Islet precursor cell (in vitro differentiated cells): ENCODE data around the gene NAA20.
"Not testable (repeated sequence)": the region's sequence is repeated elsewhere in the genome, so short reads cannot be mapped to it uniquely, and the experiment has no call there.

Experiments used
- DNase-seq: peaks from one replicate; pipeline ENCODE4 v3.0.0-alpha.2; 2018

Gene NAA20

GRCh38 chr20:19992996-19993908, 23.9 kb upstream of the NAA20 start:
- DNase-seq, result peak; percentile 98

- DNase-seq, result peak; percentile 96
These were observed 23.0 kb upstream of the NAA20 start for GRCh38 chr20:19993958-19994669.

- DNase-seq, result no peak
These were observed 21.8 kb upstream of the NAA20 start for GRCh38 chr20:19995220-19995863.

DNA sequence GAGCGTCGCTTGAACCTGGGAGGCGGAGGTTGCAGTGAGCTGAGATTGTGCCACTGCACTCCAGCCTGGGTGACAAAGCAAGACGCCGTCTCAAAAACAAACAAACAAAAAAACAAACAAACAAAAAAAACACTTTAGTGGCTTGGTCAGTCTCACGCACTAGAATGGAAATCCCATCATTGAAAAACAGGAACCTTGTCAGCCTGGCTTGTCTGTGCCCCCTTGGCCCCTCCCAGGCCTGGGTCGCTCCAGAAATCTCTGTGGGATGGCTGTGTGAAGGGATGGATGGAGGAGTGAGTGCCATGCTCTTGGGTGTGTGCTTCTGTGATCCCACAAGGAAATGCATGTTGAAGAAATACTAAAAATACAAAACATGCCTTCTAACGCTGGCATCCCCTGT, 20.9 kb upstream of the NAA20 start:
- DNase-seq, result no peak

- DNase-seq, result no peak
These were observed 20.2 kb upstream of the NAA20 start for GRCh38 chr20:19996917-19997316.

- no peak for DNase-seq
These were observed 18.0 kb upstream of the NAA20 start for GRCh38 chr20:19998990-19999705.

DNA sequence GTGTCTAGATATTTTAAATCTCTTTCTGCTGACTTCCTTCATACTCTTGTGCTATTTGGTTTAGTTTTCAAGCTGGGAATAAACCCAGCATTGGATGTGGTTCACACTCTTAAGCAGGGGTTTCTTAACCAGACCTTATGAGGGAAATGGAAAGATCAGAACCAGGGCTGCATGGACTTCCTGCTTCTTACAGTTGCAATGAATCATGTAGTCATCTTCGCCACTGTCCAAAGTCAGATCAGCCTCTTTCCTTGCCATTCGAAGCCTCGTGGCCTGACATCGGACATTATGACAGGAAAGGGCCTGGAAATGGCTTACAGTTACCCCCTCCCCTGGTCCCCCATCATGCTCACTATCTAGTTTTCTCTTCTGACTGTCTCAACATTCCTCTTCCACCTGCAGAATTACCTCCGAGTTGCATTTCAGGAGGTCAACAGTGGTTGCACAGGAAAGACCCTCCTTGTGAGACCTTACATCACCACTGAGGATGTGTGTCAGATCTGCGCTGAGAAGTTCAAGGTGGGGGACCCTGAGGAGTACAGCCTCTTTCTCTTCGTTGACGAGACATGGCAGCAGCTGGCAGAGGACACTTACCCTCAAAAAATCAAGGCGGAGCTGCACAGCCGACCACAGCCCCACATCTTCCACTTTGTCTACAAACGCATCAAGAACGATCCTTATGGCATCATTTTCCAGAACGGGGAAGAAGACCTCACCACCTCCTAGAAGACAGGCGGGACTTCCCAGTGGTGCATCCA, 16.8 kb upstream of the NAA20 start:
- no peak for DNase-seq

- DNase-seq, result no peak
These were observed 14.8 kb upstream of the NAA20 start for GRCh38 chr20:20002101-20002998.

- DNase-seq, result no peak
These were observed 13.9 kb upstream of the NAA20 start for GRCh38 chr20:20003031-20003954.

GRCh38 chr20:20003955-20004322, 13.2 kb upstream of the NAA20 start:
- DNase-seq, result not testable (repeated sequence)

GRCh38 chr20:20005342-20005741, 11.8 kb upstream of the NAA20 start:
- no peak for DNase-seq

GRCh38 chr20:20009784-20010253, 7.3 kb upstream of the NAA20 start:
- peak; percentile 61 for DNase-seq

DNA sequence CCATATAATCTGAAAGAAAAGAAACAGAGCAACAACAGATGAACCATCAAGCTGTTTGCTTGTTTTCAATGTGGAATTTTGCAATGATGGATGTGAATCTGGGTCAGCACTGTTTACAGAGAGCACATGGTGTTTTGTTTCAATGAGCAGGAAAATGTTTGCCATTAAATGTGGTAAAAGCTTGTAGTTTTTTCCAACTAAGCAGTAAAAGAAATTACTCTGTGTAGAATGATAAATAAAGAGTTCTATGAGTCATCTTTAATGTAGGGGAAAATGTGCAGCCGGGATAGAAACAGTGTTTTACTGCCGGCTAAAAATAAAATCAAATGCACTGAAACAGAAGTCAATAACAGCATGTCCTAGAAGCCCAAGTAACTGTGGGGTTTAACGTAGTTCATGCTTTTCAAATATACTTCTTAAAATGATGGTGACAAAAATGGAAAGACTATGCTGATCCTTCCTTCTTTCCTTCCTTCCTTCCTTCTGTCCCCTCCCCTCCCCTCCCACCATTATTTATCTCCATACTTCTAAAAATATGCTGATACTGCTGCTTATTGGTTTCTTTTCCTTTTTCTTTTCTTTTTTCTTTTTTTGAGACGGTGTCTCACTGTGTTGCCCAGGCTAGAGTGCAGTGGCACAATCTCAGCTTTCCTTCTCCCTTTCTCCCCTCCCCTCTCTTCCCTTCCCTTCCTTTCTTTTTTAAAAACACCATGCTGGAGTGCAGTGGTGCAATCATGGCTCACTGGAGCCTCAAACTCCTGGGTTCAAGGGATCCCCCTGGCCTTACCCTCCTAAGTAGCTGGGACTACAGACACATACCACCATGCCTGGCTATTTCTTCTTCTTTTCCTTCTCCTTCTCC, 6.3 kb upstream of the NAA20 start:
- no peak for DNase-seq

DNA sequence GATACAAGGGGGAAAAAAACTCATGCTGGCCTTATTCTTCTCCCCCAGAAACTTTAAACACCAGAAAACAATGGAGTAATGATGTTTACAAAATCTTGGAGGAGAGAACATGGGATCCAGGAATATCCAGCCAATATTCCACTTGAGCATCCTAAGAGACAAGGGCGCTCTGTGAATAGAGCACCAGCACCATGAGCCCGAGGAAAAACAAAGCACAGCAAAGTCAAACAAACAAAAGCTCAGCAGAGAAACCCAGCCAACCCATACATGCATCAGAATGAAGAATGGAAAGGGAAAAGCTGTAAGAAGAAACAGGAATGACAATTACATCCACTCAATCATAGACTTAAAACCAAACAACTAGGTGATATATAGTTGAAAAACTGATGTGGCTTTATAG, 4.6 kb upstream of the NAA20 start:
- no peak for DNase-seq

DNA sequence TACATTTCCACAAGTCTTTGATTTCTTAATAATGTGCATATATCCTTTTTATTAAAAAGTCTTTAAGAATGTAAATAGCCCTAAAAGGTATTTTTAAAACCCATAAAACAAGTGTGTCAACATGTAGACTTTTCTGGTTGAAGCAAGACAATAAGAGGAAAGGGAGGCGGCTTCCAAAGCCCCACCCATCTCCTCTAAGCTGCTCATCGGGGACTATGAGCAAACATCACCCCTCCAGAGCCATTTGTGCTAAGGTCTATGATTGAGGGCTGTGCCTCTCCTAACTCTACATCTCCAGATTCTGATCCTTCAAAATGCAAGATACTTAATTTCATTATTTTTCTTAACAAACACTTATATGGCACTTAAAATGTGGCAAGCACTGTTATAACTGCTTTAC, 2.5 kb upstream of the NAA20 start:
- no peak for DNase-seq

- DNase-seq, result no peak
These were observed 653 bp downstream of the NAA20 start for GRCh38 chr20:20017844-20018185.

DNA sequence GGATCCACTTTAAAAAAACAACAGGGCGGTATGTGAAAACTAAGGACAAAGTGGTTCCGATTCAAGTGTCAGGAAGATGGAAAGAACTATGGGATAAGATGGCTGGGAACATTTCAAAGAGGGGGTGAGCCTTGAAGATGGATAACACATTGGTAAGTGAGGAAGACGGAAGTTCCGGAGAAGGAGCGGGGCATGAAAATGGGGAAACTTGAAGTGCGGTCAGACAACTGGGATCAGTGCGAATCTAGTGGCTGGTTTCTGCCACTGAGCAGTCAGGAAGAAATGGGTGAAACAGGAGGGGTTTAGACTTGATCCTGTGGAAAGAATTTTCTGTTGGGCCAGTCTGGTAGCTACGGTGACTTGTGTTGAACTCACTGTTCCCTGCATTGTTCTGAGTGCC, 1.2 kb downstream of the NAA20 start:
- no peak for DNase-seq

- no peak for DNase-seq
These were observed 2.0 kb downstream of the NAA20 start for GRCh38 chr20:20019123-20019522.

- DNase-seq, result no peak
These were observed 3.7 kb downstream of the NAA20 start for GRCh38 chr20:20020908-20021307.
